GM19023 (cell line): ENCODE data around the gene HPCAL1.

Experiments used
- ATAC-seq: cut with Tn5 transposase; IDR thresholded peaks from one replicate; pipeline ENCODE4 v1.9.1; 2021; ENCODE audit warnings: mild to moderate bottlenecking, moderate library complexity; ENCODE audit not compliant: unreplicated experiment

The HPCAL1 gene

GRCh38 chr2:10382354-10383061, 79.8 kb downstream of the HPCAL1 start:
- ATAC-seq, result peak; percentile 59

DNA sequence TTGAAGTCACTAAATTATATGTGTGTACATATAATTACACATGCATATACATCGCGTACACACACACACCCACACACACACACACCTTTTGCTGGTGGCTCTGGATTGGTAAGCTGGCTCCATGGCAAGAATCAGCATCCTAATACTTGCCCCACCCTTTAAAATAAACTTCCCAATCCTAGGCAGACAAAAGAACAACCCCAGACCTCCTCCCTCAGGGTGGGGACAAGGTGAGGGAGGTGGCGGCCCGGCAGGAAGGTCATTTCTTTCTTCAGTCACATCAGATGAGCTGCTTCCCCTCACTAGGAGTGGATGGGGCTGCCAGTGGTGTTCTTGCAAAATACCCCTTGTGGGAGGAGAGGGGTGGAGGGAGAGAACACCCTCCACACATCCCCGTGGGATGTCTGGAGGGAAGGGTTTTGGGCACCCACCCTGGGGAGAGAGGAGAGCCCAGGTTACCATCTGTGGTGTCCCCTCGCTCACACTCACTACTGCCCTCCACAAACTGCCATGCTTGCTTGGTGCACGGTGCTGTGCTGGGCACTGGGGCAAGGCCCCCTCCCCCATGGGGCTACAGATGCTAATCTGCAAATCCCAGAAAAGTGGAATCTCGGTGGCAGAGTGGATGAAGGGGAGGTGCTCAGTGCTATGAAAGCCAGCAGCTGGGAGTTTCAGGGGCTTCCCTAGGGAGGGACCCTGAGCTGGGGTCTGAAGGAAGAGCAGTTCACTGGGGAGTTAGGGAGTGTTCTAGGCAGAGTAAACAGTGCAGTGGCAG, 81.4 kb downstream of the HPCAL1 start:
- ATAC-seq, result no peak

- ATAC-seq, result no peak
Observed at GRCh38 chr2:10385501-10385900, 82.8 kb downstream of the HPCAL1 start.

DNA sequence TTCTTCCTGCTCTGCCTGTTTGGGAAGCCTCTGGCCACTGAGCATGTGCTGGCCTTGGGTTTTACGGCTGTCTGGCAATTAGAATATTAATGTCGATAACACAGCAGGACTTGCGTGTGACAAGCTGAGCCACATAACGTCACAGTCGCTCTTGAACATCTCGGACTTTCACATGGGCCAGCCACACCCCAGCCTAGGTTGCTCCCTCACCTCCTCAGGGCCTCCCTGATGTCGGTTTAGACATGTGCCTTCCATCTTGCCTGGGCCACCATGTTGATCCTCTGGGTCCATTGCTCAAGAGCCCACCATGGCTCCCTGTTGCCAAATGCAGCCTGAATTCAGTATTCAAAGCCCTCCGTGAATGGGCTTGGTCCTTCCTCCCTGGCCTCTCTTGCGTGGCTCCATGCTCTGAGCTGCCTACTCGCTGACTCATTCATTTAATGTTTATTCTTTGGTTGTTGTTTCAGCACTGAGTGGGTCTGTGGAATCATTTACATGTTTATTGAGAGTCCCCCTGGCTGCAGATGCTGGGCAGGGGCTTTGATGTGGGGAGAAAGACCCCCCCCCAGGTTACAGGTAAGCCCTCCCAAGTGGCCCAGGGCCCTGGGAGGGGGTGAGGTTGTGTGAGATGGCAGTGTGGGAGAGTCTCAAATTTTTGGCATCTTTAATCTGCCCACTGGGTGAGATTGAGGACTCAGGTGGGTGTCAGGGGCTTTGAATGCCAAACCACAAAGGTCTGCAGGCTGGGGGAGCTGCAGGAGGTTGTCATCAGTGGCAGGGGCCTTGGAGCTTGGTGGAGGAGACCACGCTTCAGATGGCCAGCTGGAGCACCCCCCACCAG, 83.4 kb downstream of the HPCAL1 start:
- ATAC-seq, result no peak

- no peak for ATAC-seq
Observed at GRCh38 chr2:10387033-10387432, 84.3 kb downstream of the HPCAL1 start.

- no peak for ATAC-seq
Observed at GRCh38 chr2:10388954-10389560, 86.4 kb downstream of the HPCAL1 start.

GRCh38 chr2:10389573-10389972, 86.9 kb downstream of the HPCAL1 start:
- ATAC-seq, result no peak

DNA sequence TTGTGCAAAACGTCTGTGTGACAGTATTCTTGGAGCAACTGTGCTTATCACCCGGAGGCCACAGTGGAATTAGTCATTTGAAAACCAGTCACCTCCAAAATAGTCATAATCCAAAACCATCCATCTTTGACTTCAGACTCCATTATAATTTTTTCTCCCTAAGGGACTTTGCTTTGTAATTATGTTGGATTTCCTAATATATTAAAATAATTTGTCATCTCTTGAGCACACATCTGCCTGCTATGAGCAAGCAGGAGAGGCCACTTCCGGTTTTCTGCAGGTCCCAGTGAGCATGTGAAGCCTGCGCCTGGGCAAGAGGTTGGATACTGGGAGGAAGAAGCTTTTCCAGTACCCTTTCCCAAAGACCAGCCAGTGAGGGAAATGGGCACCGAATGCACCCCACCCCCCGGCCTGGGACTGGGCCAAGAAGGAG, 87.7 kb downstream of the HPCAL1 start:
- no peak for ATAC-seq

DNA sequence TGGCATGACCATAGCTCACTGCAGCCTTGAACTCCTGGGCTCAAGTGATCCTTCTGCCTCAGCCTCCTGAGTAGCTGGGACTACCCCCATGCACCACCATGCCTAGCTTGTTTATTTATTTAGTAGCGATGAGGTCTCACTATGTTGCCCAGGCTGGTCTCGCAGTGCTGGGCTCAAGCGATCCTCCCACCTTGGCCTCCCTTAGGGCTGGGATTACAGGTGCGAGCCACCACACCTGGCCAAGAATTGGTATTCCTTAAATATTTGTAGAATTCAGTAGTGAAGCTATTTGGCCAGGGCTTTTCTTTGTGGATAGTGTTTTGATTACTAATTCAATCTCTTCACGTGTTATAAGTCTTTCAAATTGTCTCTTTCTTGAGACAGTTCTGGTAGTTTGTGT, 89.4 kb downstream of the HPCAL1 start:
- no peak for ATAC-seq

DNA sequence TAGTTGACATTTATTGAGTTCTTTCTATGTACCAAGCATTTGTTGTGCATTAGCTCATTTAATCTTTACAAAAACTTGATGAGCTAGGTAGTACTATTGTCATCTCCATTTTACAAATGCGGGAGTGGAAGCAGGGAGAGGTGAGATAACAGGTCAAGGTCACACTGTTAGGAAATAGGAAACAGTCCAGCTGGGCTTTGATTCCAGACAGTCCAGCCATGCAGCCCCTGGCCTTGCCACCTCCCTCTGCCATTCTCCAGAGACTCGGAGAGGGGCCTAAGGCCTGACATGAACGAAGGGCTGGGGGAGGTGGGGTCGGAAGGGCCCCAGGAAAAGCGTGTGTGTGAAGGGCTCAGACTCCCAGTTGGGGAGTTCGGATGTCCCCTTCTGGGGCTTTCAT, 89.8 kb downstream of the HPCAL1 start:
- ATAC-seq, result no peak

GRCh38 chr2:10392951-10393639, 90.4 kb downstream of the HPCAL1 start:
- no peak for ATAC-seq

GRCh38 chr2:10393640-10393982, 90.9 kb downstream of the HPCAL1 start:
- no peak for ATAC-seq

DNA sequence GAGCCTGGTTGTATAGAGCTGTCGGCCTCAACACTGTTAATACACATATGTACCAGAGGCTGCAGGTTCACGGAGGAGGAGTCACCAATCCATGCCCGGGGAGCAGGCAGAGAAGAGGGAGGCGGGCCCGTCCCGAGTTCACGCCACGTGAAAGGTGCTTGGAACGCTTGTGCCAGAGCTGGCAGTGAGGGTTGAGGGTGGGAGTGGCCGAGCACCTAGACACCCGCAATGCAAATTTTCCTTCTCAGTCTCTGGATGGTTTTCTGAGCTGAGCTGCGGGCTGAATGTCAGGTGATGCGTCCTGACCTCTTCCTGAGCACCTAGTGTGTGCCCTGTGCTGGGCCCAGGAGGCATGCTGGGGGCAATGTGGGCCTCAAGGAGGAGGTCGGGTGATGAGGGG, 93.2 kb downstream of the HPCAL1 start:
- no peak for ATAC-seq

DNA sequence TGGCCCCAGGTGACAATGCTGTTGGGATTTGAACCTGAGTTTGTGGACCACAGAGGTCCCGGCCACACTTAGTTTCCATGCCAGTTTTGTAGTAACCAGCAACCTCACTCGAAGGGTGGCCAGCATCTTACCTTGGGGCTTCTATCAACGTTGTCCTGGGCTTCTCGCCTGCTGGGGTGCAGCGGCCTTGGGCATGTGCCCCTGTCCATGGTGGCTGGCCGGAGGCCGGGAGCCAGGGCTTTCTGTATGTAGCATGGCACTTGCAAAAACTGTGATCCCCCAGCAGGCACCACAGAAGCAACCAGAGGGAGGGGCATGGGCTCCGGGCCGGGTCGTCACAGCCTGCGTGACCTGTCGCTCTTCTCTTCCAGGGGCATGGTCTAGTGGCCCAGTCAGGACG, 93.8 kb downstream of the HPCAL1 start:
- ATAC-seq, result no peak

DNA sequence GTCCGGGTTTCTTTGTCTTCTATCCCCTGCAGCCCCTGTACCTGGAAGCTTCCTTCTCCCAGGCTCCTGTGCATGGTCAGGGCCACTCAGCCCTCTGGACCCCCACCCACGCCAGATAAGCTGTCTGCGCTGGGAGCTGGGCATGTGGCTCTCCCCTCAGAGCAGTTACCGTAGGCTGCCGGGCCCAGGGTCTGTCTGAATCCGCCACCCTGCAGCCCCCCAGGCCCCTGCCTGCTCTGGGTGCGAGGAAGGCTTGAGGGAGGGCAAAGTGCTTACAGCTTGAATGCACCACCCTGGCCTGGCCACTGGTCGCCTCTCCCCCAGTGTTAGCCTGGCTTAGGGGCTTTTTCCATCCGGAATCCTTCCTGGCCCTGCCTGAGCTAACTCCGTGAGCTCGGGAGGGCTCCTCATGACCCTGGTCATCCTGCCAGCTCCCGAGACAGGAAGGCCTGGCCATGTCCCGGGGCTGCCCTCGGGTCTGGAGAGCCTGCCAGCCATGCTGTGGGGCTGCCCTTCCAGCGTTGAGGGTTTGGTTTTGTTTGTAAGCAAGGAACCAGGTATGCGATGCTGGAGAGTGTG, 94.7 kb downstream of the HPCAL1 start:
- no peak for ATAC-seq

DNA sequence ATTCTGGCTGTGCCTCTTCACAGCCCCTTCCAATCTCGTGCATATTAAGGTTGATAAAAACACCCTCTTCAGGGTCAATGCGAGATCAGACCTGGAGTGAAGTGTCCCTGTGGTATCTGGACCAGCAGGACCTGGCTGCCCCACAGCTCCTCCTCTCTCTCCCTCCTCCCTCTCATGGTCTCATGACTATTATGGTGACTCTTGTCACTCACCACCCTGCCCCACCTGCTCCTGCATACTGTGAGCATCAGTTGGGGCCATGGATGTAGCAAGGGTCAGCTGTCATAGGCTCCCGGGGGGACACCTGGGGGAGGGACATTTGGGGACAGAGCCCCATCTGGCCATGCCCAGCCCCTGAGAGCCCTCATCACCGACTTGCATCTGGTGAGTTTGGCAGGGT, 95.2 kb downstream of the HPCAL1 start:
- no peak for ATAC-seq

DNA sequence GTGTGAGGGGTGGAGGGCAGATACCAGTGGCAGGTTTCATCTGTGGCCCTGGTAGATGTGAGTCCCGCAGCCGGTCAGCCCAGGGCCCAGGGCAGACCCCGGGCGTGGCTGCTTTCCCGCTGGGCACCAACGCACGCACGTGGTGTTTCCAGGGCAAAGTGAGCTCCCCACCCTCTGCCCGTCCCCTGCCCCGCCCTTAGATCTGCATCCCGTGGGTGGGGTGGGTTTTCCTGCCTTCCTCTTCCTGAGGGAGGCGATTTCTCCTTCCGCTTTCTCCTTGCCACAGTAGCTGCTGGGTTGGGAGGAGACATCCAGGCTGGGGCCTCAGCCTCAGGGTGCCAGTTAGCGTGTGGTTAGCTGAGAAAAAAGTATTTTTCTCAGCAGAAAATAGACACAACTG, 95.8 kb downstream of the HPCAL1 start:
- ATAC-seq, result no peak

- no peak for ATAC-seq
Observed at GRCh38 chr2:10399358-10399757, 96.7 kb downstream of the HPCAL1 start.

DNA sequence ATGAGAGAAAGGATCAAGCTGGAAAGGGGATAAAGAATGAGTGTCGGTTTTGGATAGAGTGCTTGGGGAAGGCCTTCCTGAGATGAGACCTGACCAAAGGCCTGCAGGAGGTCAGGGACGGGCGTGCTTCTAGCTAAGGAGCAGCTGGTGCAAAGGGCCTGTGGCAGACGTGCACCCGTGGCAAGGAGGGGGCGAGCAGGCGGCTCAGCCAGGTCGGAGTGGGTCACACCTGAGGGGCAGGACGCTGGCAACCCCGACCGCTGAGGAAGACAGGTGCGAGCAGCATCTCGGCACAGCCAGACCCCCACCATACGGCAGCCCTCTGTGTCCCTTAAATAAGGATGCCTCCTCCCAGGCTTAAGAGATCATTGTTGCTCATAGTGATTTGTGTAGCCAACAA, 97.3 kb downstream of the HPCAL1 start:
- ATAC-seq, result no peak

- ATAC-seq, result no peak
Observed at GRCh38 chr2:10400568-10400977, 97.9 kb downstream of the HPCAL1 start.
